DMS79 (cell line): ENCODE measurements around the gene TOB2.

Source experiments
- DNase-seq: peaks from one replicate; lab custom pipeline; 2025; lab: John Stamatoyannopoulos, UW

TOB2 gene

GRCh38 chr22:41384128-41384527, 62.5 kb downstream of the TOB2 start:
- no peak for DNase-seq
